ENCODE results near the gene PPP1R27. TPM values are rescaled to one million over a fixed set of nuclear protein-coding genes. Genes with fewer than 3 reads are reported as not detected.

PPP1R27 gene
- total RNA-seq, 1 donor = not detected

DNA sequence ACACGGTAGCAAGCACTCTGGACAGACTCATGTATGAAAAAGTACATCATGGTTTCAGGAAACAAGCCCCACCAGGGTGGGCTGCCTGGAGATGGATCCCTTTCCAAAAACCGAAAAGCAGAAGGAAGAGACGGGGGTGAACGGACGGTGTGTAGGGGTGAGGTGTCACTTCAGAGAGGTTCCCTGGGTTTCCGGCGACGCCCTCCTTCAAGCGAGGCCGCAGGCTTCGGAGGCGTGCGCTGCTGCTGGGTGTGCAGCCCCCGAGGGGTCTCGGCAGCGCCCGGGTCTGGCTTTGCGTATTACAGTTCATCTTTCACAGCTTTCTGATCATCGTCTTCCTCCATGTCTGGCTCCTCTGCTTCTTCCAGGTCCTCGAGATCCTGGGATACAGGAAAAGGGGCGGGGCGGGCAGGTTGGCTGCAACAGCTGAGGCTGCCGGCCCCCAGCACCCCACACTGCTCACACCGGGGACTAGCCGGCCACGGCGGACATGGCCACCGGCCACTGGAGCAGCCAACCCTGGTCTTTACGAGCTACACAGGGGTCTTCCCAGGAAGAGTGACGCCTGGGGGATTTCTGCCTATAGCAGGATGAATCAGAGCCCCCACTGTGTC is 9.0 kb upstream of the PPP1R27 start:
- Histone ChIP-seq H3K4me3 (ENCODE audit: insufficient read depth, low read length) (no peak overlapping the region), H3K36me3 (ENCODE audit: insufficient read depth, low read length) (peaks cover 62% of the 10 kb centered on the region), H3K27ac (ENCODE audit: low read depth, low read length) (no peak overlapping the region), H3K27me3 (ENCODE audit: insufficient read depth, low read length) (no peaks in the 10 kb centered on the region), H3K4me2 (ENCODE audit: insufficient read depth, low read length) (no peak overlapping the region), H3K9me3 (ENCODE audit: low read depth, low read length) (no peaks in the 10 kb centered on the region), H3K79me2 (ENCODE audit: insufficient read depth, low read length) (no peaks in the 10 kb centered on the region), H2AFZ (ENCODE audit: low read length) (no peak overlapping the region), H3K4me1 (ENCODE audit: insufficient read depth, low read length) (no peaks in the 10 kb centered on the region), H4K20me1 (ENCODE audit: insufficient read depth, low read length) (peaks cover 24% of the 10 kb centered on the region)
- TF ChIP-seq, protein P1, sequence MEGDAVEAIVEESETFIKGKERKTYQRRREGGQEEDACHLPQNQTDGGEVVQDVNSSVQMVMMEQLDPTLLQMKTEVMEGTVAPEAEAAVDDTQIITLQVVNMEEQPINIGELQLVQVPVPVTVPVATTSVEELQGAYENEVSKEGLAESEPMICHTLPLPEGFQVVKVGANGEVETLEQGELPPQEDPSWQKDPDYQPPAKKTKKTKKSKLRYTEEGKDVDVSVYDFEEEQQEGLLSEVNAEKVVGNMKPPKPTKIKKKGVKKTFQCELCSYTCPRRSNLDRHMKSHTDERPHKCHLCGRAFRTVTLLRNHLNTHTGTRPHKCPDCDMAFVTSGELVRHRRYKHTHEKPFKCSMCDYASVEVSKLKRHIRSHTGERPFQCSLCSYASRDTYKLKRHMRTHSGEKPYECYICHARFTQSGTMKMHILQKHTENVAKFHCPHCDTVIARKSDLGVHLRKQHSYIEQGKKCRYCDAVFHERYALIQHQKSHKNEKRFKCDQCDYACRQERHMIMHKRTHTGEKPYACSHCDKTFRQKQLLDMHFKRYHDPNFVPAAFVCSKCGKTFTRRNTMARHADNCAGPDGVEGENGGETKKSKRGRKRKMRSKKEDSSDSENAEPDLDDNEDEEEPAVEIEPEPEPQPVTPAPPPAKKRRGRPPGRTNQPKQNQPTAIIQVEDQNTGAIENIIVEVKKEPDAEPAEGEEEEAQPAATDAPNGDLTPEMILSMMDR (IDR thresholded peaks at IDR 0.05; ENCODE audit: extremely low read depth, low read depth, low read length) = no peak
- DNase-seq (ENCODE audit: insufficient read length, low spot score, missing footprints) = no peak

DNA sequence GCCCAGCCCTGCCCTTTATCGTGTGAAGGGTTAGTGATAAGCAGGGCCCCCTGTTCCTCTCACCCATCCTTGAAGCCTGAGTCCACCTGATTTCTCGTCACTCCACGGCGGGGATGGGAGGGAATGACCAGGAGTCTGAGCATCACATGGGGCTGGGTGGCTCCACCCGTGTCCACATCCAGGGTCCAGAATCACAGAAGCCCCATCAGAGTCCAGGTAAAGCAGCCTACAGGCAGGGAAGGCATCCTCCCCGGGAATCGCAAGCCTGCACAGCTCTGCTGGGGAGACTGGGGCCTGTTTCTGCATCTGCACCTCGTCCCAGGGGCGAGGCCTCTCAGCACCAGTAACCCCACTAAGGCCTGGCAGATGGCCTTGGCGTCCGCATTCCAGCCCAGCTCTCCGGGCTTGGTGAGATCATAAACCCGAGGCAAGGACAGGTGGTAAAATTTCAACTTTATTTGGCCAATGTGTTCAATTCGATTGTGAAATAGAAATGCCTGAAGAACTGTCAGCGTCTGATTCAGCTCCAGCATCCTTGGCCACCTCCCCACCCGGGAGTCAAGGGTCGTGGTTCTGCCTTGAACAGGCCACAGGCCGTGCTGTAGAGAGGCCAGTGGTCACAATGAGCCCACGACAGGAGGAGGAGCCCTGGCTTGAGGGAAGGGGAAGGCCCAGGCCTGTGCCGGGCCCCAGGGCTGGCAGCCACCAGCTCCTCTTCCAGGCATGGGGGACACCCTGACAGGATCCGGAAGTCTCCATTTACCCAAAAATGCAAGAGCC is 8.1 kb upstream of the PPP1R27 start:
- TF ChIP-seq, protein P1 (IDR thresholded peaks at IDR 0.05; ENCODE audit: extremely low read depth, low read depth, low read length) = no peak
- Histone ChIP-seq H3K9me3 (ENCODE audit: low read depth, low read length) (no peaks in the 10 kb centered on the region), H3K4me1 (ENCODE audit: insufficient read depth, low read length) (no peaks in the 10 kb centered on the region), H3K4me3 (ENCODE audit: insufficient read depth, low read length) (no peak overlapping the region), H4K20me1 (ENCODE audit: insufficient read depth, low read length) (peaks cover 24% of the 10 kb centered on the region), H3K79me2 (ENCODE audit: insufficient read depth, low read length) (no peaks in the 10 kb centered on the region), H3K27me3 (ENCODE audit: insufficient read depth, low read length) (no peaks in the 10 kb centered on the region), H2AFZ (ENCODE audit: low read length) (no peak overlapping the region), H3K4me2 (ENCODE audit: insufficient read depth, low read length) (no peak overlapping the region), H3K36me3 (ENCODE audit: insufficient read depth, low read length) (peaks cover 56% of the 10 kb centered on the region), H3K27ac (ENCODE audit: low read depth, low read length) (no peak overlapping the region)
- DNase-seq (ENCODE audit: insufficient read length, low spot score, missing footprints) = no peak

DNA sequence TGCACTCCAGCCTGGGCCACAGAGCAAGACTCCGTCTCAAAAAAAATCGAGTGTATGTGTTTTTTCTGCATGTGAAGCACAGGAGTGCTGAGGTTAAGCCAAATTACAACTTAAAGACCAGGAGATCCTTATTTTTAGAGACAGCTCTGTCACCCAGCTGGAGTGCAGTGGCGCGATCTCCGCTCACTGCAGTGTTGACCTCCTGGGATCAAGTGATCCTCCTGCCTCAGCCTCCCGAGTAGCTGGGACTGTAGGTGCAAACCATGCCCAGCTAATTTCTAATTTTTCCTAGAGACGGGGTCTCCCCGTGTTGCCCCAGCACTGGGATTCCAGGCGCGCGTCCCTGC is 7.5 kb upstream of the PPP1R27 start:
- no peak overlapping the region for H3K4me3 ChIP-seq (ENCODE audit: insufficient read depth, low read length)
- no peaks in the 10 kb centered on the region for H3K4me1 ChIP-seq (ENCODE audit: insufficient read depth, low read length)
- H2AFZ ChIP-seq (ENCODE audit: low read length) = no peak overlapping the region
- DNase-seq (ENCODE audit: insufficient read length, low spot score, missing footprints) = no peak
- peaks cover 24% of the 10 kb centered on the region for H4K20me1 ChIP-seq (ENCODE audit: insufficient read depth, low read length)
- H3K4me2 ChIP-seq (ENCODE audit: insufficient read depth, low read length) = no peak overlapping the region
- H3K9me3 ChIP-seq (ENCODE audit: low read depth, low read length) = no peaks in the 10 kb centered on the region
- no peak overlapping the region for H3K27ac ChIP-seq (ENCODE audit: low read depth, low read length)
- no peaks in the 10 kb centered on the region for H3K27me3 ChIP-seq (ENCODE audit: insufficient read depth, low read length)
- peaks cover 53% of the 10 kb centered on the region for H3K36me3 ChIP-seq (ENCODE audit: insufficient read depth, low read length)
- H3K79me2 ChIP-seq (ENCODE audit: insufficient read depth, low read length) = no peaks in the 10 kb centered on the region
- TF ChIP-seq, protein P1 (IDR thresholded peaks at IDR 0.05; ENCODE audit: extremely low read depth, low read depth, low read length) = no peak

DNA sequence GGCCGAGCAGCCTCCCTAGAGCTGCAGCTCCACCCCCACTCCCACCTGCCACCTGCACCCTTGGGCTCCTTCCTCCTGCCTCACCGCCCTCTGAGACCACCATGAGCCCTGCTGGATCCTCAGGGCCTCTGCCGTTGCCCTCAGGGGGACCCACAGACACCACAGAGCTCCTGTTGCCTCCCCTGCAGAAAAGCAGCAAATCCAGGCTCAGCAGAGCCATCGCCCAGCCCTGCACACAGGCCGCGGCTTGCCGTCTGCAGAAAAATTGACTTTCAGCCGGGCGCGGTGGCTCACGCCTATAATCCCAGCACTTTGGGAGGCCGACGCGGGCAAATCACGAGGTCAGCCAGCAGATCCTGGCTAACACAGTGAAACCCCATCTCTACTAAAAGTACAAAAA is 7.0 kb upstream of the PPP1R27 start:
- TF ChIP-seq, protein P1 (IDR thresholded peaks at IDR 0.05; ENCODE audit: extremely low read depth, low read depth, low read length) = no peak
- Histone ChIP-seq H3K4me3 (ENCODE audit: insufficient read depth, low read length) (no peak overlapping the region), H3K36me3 (ENCODE audit: insufficient read depth, low read length) (peaks cover 48% of the 10 kb centered on the region)

More for the DNA sequence above, 7.0 kb upstream of the PPP1R27 start:
- Histone ChIP-seq H3K27ac (ENCODE audit: low read depth, low read length) (no peak overlapping the region), H2AFZ (ENCODE audit: low read length) (no peak overlapping the region), H3K9me3 (ENCODE audit: low read depth, low read length) (no peaks in the 10 kb centered on the region), H3K27me3 (ENCODE audit: insufficient read depth, low read length) (no peaks in the 10 kb centered on the region), H3K79me2 (ENCODE audit: insufficient read depth, low read length) (no peaks in the 10 kb centered on the region), H3K4me2 (ENCODE audit: insufficient read depth, low read length) (no peak overlapping the region), H4K20me1 (ENCODE audit: insufficient read depth, low read length) (peaks cover 24% of the 10 kb centered on the region), H3K4me1 (ENCODE audit: insufficient read depth, low read length) (no peaks in the 10 kb centered on the region)
- DNase-seq (ENCODE audit: insufficient read length, low spot score, missing footprints) = no peak

Data from osteoblast (primary cell).